ENCODE data around the gene ITGB1.

The ITGB1 gene

GRCh38 chr10:32955299-32955772 lies 2.7 kb downstream of the ITGB1 start:
- no peak for DNase-seq (ENCODE audit: low read depth)

DNA sequence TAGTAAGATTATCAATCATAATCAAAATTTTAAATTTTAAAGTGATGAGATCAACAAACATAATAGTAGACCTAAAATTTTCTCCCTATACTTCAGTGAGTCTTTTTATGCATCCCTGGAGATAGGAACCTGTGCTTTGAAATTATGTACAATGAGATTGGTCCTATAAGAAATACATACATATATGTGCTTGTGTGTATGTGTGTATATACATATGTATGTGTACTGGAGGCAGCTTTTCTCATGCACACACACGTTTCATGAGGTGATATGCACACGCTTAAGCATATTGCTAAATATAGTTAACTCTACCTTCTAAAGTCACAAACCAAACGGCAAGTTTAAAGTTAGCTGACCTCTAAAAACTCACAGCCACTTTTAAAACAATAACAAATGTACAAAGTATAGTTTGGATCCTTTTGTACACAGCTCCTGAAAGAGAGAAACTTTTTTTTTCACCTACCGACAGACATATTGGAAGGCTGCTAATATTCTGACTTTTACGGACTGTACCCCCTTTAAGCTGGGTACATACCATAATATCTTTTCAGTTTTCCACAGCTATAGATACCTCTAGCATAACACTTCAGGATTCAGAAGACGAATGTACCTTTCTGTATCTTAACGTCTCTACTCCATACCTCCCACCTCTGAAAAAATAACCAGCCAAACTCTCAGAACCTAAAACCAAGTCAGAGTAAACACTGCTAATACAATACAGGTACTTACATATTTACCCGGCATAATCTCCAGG lies 3.3 kb downstream of the ITGB1 start:
- DNase-seq (ENCODE audit: low read depth), result no peak

- DNase-seq (ENCODE audit: low read depth), result no peak
These were observed 4.0 kb downstream of the ITGB1 start for GRCh38 chr10:32954080-32954479.

DNA sequence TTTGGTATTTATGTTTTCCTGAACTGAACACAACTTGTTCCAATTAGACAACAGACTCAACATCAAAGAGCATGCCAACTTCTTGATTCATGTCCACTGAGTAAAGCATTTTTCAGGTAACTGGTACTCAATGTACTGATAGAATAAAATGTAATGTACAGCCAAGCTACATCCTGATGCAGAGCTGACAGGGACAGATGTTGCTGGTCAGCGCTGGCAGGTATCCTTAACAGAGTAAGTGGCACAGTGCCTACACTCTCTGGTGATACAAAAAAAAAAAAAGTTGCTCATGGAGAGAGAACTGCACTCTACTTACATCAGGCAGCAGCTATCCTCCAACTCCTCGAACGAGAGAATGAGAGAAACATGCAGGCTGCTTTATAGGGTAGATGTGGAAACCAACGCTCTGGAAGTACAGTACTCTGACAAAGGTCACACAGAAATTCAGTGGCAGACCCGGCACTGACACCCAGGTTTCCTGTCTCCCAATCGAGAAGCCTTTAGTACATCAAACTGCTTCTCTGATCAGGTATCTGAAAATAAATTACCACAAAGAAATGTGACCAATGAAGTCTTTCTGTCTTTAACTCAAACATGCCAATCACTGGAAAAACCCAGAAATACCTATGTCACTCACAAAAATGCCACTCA lies 4.6 kb downstream of the ITGB1 start:
- DNase-seq (ENCODE audit: low read depth), result no peak

DNA sequence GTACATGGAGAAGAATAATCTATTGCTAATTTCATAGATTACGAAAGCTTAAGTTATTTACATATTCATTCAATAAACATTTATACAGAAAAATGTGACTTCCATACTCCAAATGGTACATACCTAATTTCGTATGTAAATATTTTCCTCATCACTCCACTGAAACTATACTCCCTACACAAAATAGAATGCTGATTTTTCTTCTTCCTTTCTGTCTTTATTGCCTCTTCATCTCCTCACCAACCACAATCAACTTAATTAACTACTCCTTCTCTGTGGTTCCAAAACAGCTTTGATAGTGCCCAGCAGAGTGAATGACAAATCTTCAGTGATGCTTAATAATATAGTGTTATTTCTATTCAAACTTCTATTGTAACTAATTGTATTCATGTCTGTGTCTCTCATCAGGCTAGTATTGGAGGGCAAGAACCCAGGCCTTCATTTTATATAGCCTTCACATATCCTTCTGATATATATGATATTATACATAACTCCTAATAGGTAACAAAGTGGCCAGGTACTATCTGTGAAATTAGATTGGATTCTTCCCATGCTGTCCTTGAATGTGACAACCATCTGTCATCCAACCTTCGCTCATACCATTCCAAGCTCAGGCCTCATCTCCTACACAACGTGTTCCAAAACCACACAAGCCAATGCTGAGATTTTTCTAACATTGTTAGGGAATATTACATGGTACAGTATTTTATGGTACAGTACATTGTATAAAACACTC lies 5.3 kb downstream of the ITGB1 start:
- DNase-seq (ENCODE audit: low read depth), result no peak

GRCh38 chr10:32952094-32952493 lies 5.9 kb downstream of the ITGB1 start:
- no peak for DNase-seq (ENCODE audit: low read depth)

- no peak for DNase-seq (ENCODE audit: low read depth)
These were observed 6.9 kb downstream of the ITGB1 start for GRCh38 chr10:32951111-32951510.

GRCh38 chr10:32950591-32951108 lies 7.4 kb downstream of the ITGB1 start:
- no peak for DNase-seq (ENCODE audit: low read depth)

DNA sequence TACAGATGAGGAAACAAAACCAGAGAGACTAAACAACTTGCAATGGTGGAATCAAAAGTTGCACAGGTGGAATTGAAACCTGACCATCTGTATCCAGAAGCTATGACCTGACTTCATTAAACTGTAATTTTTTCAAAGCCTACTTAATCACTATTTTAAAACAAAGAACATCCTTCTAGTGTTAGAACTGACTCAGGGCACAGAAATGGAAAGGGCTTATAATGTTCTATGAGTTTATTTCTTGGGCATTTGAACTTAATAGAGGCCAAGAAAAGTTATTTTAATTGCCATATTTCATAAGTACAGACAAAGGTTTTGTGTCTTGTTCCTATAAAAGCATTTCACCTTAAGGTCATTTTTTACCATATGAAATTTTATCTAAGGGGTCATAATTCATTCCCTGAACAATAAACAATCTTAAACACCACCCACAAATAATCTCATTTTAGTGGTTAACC lies 8.8 kb downstream of the ITGB1 start:
- no peak for DNase-seq (ENCODE audit: low read depth)

- DNase-seq (ENCODE audit: low read depth), result no peak
These were observed 9.6 kb downstream of the ITGB1 start for GRCh38 chr10:32948451-32948850.

- DNase-seq (ENCODE audit: low read depth), result no peak
These were observed 10.4 kb downstream of the ITGB1 start for GRCh38 chr10:32947586-32947985.

DNA sequence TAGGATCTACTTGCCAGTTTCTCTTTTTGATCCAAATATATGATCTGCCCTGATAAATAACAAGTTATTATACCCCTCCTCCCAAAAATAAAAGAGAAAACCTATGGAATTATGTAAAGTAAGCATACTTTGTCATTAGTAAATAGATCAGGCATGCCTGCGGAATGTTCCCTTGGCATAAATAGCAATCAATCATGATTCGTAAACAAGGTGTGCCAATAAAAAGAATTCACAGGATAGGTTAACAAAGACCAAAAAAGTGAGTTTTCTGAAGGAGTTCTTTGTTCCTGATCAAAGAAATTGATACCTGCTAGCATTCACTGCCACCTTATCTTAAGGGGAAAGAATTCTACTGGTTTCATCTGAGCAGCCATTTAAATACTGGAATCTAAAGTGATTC lies 11.9 kb downstream of the ITGB1 start:
- DNase-seq (ENCODE audit: low read depth), result no peak

DNA sequence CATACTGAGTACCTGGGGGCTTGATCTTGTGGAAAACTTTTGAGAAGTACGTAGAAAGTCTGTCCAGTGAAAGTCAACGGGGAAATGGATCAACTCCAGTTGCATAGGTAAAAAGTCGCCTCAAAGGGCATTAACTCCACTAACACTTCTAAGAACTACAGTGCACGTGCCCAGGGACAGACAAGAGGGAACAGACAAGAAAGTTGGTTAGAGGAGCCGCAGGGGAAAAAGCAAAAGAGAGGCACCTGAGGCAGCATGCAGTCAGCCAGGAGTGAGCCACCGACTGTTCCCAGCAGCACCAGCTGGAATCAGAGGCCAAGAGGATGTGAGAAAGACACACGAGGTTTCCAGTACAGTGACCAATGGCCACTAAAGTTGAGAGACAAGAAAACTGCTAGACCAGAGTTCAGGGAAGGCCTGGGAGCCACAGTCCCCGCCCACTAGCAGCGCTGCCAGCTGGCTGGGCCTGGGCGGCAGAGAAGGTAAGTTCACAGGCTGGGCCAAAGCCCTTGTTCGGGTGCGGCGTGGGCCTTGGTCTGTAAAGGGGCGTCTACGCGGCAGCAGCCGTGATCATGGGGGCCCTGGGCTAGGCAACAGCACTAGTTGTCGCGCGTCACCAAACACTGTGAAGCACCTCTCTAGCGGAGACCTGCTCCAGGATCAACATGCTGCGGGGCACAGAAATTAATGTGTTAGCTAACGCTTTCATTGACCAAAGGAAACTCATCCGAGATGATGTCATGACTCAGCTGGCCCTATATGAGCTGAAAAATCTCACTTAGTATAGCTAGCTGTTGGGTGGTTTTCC lies 14.0 kb downstream of the ITGB1 start:
- no peak for DNase-seq (ENCODE audit: low read depth)

- no peak for DNase-seq (ENCODE audit: low read depth)
These were observed 14.6 kb downstream of the ITGB1 start for GRCh38 chr10:32943395-32943794.

- no peak for DNase-seq (ENCODE audit: low read depth)
These were observed 15.9 kb downstream of the ITGB1 start for GRCh38 chr10:32942081-32942480.

- no peak for DNase-seq (ENCODE audit: low read depth)
These were observed 16.7 kb downstream of the ITGB1 start for GRCh38 chr10:32941357-32941756.

DNA sequence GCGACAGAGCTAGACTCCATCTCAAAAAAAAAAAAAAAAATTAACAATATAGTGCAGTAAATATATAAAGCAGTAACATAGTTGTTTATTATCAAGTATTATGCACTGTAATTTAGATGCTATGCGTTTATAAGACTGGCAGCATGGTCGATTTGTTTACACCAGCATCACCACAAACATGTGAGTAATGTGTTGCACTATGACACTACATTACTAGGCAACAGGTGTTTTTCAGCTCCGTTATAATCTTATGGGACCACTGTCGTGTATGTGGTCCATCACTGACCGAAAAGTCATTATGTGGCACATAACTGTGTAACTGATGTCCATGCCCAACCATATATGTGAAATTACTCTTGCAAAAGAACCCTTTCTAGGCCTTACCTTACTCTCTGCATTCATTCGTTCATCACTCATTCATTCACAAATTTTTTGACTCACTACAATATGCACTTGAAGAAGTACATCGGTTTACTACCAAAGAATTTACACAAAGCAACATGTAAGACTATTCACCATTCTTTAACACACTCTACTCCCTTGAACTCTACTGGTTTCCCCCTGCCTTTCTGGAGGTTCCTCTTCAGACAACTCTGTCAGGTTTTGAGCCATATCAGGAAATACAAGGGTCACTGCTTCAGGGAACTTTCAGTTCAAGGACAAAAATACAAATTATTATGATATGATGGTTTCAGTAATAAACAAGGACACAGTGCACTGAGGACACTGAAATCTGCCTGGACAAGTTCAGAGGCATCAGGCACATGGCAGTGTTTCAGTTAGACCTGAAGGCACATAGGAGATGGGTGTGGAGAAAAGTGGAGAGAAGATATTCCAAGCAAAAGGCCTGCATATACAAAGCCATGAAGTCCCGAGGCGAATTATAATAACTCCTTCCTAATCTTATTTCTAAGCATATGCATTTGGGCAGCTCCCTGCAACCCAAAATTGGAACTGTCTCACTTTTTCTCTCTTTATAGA lies 17.4 kb downstream of the ITGB1 start:
- DNase-seq (ENCODE audit: low read depth), result no peak

DNA sequence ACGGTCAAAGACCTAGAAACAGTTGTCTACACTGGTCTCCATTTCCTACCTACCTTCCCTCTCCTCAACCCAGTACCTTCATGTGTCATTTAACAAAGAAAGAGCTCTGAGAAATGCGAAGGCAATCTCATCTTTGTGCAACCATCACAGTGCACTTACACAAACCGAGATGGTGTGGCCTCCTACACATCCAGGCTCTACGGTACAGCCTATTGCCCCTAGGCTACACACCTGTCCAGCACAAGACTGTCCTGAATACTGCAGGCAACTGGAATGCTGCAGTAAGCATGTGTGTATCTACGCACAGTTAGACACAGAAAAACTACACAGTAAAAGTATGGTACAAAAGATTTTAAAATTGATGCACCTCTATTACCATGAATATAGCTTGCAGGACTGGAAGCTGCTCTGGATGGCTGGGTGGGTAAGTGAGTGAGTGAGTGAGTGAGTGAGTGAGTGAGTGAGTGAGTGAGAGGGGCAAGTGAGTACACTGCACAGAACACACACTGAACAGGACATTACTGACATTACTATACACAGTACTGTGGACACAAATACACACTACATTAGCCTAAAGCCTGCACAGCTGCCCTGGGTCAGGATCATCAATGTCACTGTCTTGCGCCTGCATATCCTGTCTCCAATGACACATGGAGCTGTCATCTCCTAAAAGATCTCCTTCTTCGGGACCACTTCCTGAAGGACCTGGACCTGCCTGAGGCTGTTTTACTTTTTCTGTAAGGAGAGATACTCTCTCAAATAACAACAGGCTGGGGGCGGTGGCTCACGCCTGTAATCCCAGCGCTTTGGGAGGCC lies 18.5 kb downstream of the ITGB1 start:
- DNase-seq (ENCODE audit: low read depth), result no peak

DNA sequence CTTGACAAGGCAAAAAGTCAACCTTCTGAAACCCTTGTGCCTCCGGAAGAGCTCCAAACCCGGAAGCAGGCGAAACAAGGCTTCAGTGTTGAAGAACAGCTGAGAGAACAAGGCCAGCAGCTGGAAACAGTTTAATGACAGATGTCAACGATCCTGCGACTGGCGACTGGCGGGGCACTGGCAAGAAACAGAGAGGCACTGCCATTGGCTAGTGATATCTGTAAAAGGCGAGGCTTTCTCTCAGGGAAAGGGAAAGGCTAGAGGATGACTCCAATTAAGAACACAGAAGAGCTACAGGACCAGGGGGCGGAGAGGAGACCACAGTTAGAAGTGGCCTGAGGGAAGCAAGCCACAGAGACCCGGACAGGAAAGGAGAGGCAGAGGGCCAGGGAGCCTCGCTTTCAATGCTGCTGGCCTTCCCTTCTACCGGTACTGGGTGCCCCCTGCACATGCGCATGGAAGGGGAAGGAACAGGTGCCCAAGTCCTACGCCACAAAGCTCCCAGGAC lies 19.4 kb downstream of the ITGB1 start:
- DNase-seq (ENCODE audit: low read depth), result no peak
